Left lung (tissue), 10 donors: ENCODE results near the gene WDR13. TPM values are rescaled to one million over a fixed set of nuclear protein-coding genes. Genes with fewer than 3 reads are reported as not detected.
"Not testable (repeated sequence)": the region's sequence is repeated elsewhere in the genome, so short reads cannot be mapped to it uniquely, and the experiment has no call there.

Experiments
- ATAC-seq: fragments of 200-7000 bp; cut with Tn5 transposase; one replicate; pipeline ENCODE4 v1.9.1; 2020; ENCODE audit warnings: moderate library complexity
- DNase-seq, 4 donors: peaks; one replicate each; pipeline ENCODE4 v3.0.0-alpha.2; 2013 to 2020
- H3K27ac ChIP-seq, 2 donors: fragments of 200-600 bp; sonication (generic) in 1 of 2; one replicate each; pipeline versions ENCODE4 v1.5.0 to v1.8.0; 2020 to 2021
- H3K27me3 ChIP-seq, 2 donors: fragments of 200-600 bp; sonication (generic) in 1 of 2; one replicate each; pipeline versions ENCODE4 v1.5.0 to v1.8.0; 2020 to 2021
- H3K36me3 ChIP-seq, 2 donors: fragments of 200-600 bp; sonication (generic) in 1 of 2; one replicate each; pipeline versions ENCODE4 v1.5.0 to v1.8.0; 2020 to 2021
- H3K4me1 ChIP-seq, 2 donors: fragments of 200-600 bp; one replicate each; pipeline ENCODE4 v1.8.0; 2021
- H3K4me3 ChIP-seq, 2 donors: fragments of 200-600 bp; sonication (generic) in 1 of 2; one replicate each; pipeline versions ENCODE4 v1.5.0 to v1.8.0; 2020 to 2021; ENCODE audit warnings: mild to moderate bottlenecking in 1 of 2
- H3K9me3 ChIP-seq, 2 donors: fragments of 200-600 bp; sonication (generic) in 1 of 2; one replicate each; pipeline versions ENCODE4 v1.5.0 to v1.8.0; 2020 to 2021
- intact Hi-C, 2 donors: fragments of 100-400 bp; cut with DNase I; formaldehyde crosslinking; loops; one replicate each; pipeline versions ENCODE4 v1.11.2 to v1.14.2; 2022
- polyA plus RNA-seq, 6 donors: library from polyadenylated mRNA; unstranded; fragments of 120-200 nt; gene quantifications; one replicate each; pipeline ENCODE4 v1.2.1, GENCODE V29; 2013; ENCODE audit not compliant: insufficient read length in 6 of 6
- total RNA-seq, 2 donors: library from RNA; stranded (reverse); fragmentation: NEBNext Ultra II Directional; extraction: Animal tissue kit (Norgen Biotek cat#: 25700); gene quantifications; one replicate each; pipeline ENCODE4 v1.2.1, GENCODE V29; 2021
- TF ChIP-seq, protein P1 (sequence below), 2 donors: fragments of 200-600 bp; sonication (generic) in 1 of 2; IDR thresholded peaks; one replicate each; pipeline versions ENCODE4 v1.5.0 to v1.8.0; 2021; ENCODE audit warnings: antibody characterized with exemption in 2 of 2
- donor health status: DM: no; HTN: yes; CAD: no.
- donor health status: DM: no; HTN: no; CAD: no.

The WDR13 gene
- total and polyA plus RNA-seq, 8 donors = 97.5 to 145 (median 112) TPM

GRCh38 chrX:48649102-48649501 lies 51.8 kb downstream of the WDR13 start:
- TF ChIP-seq, protein P1, sequence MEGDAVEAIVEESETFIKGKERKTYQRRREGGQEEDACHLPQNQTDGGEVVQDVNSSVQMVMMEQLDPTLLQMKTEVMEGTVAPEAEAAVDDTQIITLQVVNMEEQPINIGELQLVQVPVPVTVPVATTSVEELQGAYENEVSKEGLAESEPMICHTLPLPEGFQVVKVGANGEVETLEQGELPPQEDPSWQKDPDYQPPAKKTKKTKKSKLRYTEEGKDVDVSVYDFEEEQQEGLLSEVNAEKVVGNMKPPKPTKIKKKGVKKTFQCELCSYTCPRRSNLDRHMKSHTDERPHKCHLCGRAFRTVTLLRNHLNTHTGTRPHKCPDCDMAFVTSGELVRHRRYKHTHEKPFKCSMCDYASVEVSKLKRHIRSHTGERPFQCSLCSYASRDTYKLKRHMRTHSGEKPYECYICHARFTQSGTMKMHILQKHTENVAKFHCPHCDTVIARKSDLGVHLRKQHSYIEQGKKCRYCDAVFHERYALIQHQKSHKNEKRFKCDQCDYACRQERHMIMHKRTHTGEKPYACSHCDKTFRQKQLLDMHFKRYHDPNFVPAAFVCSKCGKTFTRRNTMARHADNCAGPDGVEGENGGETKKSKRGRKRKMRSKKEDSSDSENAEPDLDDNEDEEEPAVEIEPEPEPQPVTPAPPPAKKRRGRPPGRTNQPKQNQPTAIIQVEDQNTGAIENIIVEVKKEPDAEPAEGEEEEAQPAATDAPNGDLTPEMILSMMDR (IDR thresholded peaks at IDR 0.05) = no peak
- H3K36me3 ChIP-seq = no peaks in the 10 kb centered on the region
- H3K27ac ChIP-seq = no peak overlapping the region
- intact Hi-C loops = no loop called here
- DNase-seq (no peak), ATAC-seq (no peak)
- no peaks in the 10 kb centered on the region for H3K9me3 ChIP-seq
- no peaks in the 10 kb centered on the region for H3K27me3 ChIP-seq
- no peak overlapping the region for H3K4me3 ChIP-seq
- no peaks in the 10 kb centered on the region for H3K4me1 ChIP-seq

DNA sequence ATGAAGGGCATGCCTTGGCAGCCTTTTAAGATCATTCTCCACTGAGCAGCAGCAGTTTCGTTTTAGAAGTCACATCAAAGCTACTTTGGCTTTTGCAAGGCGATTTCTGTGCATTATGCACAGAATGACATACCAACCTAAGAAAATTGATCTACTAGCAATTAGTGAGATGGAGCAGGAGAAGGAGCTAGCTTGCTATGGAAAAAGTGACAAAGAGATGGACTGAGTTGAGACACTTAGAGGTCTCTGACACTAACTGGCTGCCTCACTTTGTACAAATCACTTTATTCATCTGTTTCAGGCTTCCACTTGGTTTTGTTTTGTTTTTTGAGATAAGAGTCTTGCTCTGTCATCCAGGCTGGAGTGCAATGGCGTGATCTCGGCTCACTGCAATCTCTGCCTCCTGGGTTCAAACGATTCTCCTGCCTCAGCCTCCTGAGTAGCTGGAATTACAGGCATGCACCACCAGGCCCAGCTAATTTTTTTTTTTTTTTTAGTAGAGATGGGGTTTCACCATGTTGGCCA lies 54.8 kb downstream of the WDR13 start:
- intact Hi-C loops, H3K27ac ChIP-seq, H3K36me3 ChIP-seq, H3K4me3 ChIP-seq, DNase-seq, H3K4me1 ChIP-seq, ATAC-seq, H3K27me3 ChIP-seq, H3K9me3 ChIP-seq: not testable (repeated sequence)

DNA sequence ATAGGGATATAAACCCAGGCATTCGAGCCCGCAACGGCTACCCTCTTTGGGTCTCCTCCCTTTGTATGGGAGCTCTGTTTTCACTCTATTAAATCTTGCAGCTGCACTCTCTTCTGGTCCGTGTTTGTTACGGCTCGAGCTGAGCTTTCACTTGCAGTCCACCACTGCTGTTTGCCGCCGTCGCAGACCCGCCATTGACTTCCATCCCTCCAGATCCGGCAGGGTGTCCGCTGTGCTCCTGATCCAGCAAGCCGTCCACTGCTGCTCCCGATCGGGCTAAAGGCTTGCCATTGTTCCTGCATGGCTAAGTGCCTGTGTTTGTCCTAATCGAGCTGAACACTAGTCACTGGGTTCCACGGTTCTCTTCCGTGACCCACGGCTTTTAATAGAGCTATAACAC lies 57.5 kb downstream of the WDR13 start:
- DNase-seq, intact Hi-C loops, ATAC-seq, H3K4me1 ChIP-seq, H3K4me3 ChIP-seq, H3K9me3 ChIP-seq, H3K27me3 ChIP-seq, H3K27ac ChIP-seq, H3K36me3 ChIP-seq: not testable (repeated sequence)

Other genes with a start within 250 kb of the WDR13 start
- gene SSX3, start 240.8 kb upstream of the WDR13 start, total RNA-seq = not detected
- not detected for gene SSX3, start 240.8 kb upstream of the WDR13 start, polyA plus RNA-seq
- gene SSX4, start 214.0 kb upstream of the WDR13 start, total RNA-seq = not detected
- gene SSX4, start 214.0 kb upstream of the WDR13 start, polyA plus RNA-seq = not detected
- not detected for gene SSX4B, start 185.5 kb upstream of the WDR13 start, total RNA-seq
- not detected for gene SSX4B, start 185.5 kb upstream of the WDR13 start, polyA plus RNA-seq
- gene SLC38A5, start 127.2 kb upstream of the WDR13 start, total RNA-seq = 10 to 100 TPM; 21.2 to 70.7 TPM
- 10 to 100 TPM; 33.5 to 68.9 (median 38.6) TPM for gene SLC38A5, start 127.2 kb upstream of the WDR13 start, polyA plus RNA-seq
- 10 to 100 TPM; 33.7 to 46.6 TPM for gene FTSJ1, start 121.3 kb upstream of the WDR13 start, total RNA-seq
- 10 to 100 TPM; 36.0 to 46.3 (median 38.8) TPM for gene FTSJ1, start 121.3 kb upstream of the WDR13 start, polyA plus RNA-seq
- 10 to 100 TPM in 1 of 2 donors, 1 to 10 TPM in 1; 8.4 to 12.2 TPM for gene PORCN, start 88.5 kb upstream of the WDR13 start, total RNA-seq
- 1 to 10 TPM; 6.7 to 9.9 (median 8.5) TPM for gene PORCN, start 88.5 kb upstream of the WDR13 start, polyA plus RNA-seq
- gene EBP, start 75.7 kb upstream of the WDR13 start, total RNA-seq = 100 to 1,000 TPM in 1 of 2 donors, 10 to 100 TPM in 1; 74.2 to 200 TPM
- 10 to 100 TPM; 32.6 to 40.6 (median 33.4) TPM for gene EBP, start 75.7 kb upstream of the WDR13 start, polyA plus RNA-seq
- 10 to 100 TPM; 11.8 to 15.2 TPM for gene TBC1D25, start 57.8 kb upstream of the WDR13 start, total RNA-seq
- gene TBC1D25, start 57.8 kb upstream of the WDR13 start, polyA plus RNA-seq = 10 to 100 TPM in 2 of 6 donors, 1 to 10 TPM in 4; 8.7 to 10.9 (median 9.4) TPM
- gene RBM3, start 23.0 kb upstream of the WDR13 start, total RNA-seq = 100 to 1,000 TPM in 1 of 2 donors, 10 to 100 TPM in 1; 82.3 to 217 TPM
- gene RBM3, start 23.0 kb upstream of the WDR13 start, polyA plus RNA-seq = 100 to 1,000 TPM; 350 to 454 (median 390) TPM
- gene WAS, start 86.3 kb downstream of the WDR13 start, total RNA-seq = 10 to 100 TPM; 16.4 to 49.1 TPM
- 1 to 10 TPM; 4.1 to 5.1 (median 4.3) TPM for gene WAS, start 86.3 kb downstream of the WDR13 start, polyA plus RNA-seq
- 1 to 10 TPM; 5.0 to 6.2 TPM for gene SUV39H1, start 99.2 kb downstream of the WDR13 start, total RNA-seq
- 1 to 10 TPM; 6.0 to 8.4 (median 6.7) TPM for gene SUV39H1, start 99.2 kb downstream of the WDR13 start, polyA plus RNA-seq
- 1 to 10 TPM in 1 of 2 donors, under 1 TPM in 1; 0.84 to 2.5 TPM for gene GLOD5, start 164.3 kb downstream of the WDR13 start, total RNA-seq
- gene GLOD5, start 164.3 kb downstream of the WDR13 start, polyA plus RNA-seq = 1 to 10 TPM; 1.3 to 2.3 (median 1.6) TPM
- gene GATA1, start 189.1 kb downstream of the WDR13 start, total RNA-seq = under 1 TPM; 0.47 to 0.55 TPM
- 1 to 10 TPM in 3 of 6 donors, under 1 TPM in 3; 0.65 to 1.3 (median 0.97) TPM for gene GATA1, start 189.1 kb downstream of the WDR13 start, polyA plus RNA-seq
- 10 to 100 TPM; 76.7 to 82.9 TPM for gene HDAC6, start 204.6 kb downstream of the WDR13 start, total RNA-seq
- gene HDAC6, start 204.6 kb downstream of the WDR13 start, polyA plus RNA-seq = 100 to 1,000 TPM; 149 to 199 (median 166) TPM
- gene ERAS, start 229.0 kb downstream of the WDR13 start, total RNA-seq = not detected
- under 1 TPM in 5 of 6 donors, not detected in 1; 0.14 to 0.52 (median 0.26) TPM for gene ERAS, start 229.0 kb downstream of the WDR13 start, polyA plus RNA-seq
- gene PCSK1N, start 238.1 kb downstream of the WDR13 start, total RNA-seq = 1 to 10 TPM; 2.3 to 3.9 TPM
- 1 to 10 TPM; 1.4 to 4.9 (median 3.4) TPM for gene PCSK1N, start 238.1 kb downstream of the WDR13 start, polyA plus RNA-seq